Activated T-cell treated with anti-CD3 and anti-CD28 coated beads, Interleukin-2, amount 50 U/mL, for 1 hour (primary cell): Measurements from ENCODE around the gene ZW10.
"Not testable (repeated sequence)": the region's sequence is repeated elsewhere in the genome, so short reads cannot be mapped to it uniquely, and the experiment has no call there.

Experiments used
- DNase-seq: peaks from one replicate; pipeline ENCODE4 v3.0.0-alpha.2; 2020

ZW10 gene

GRCh38 chr11:113736323-113736722 lies 37.2 kb downstream of the ZW10 start:
- DNase-seq, result no peak

DNA sequence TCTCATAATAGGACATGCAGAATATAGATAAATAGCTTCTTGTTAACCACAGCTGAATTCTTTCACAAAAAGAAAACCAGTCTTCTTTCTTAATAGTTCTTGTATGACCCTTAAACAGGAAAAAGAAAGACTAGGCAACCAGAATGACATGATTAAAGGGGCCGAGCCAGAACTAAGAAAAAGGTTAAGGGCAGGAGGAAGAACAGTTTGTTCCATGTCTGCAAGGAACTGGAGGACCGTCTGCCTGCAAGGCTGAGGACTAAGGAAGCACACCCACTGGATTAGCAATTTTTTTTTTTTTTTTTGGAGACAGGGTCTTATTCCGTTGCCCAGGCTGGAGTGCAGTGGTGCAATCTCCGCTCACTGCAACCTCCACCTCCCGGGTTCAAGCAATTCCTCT lies 41.4 kb downstream of the ZW10 start:
- DNase-seq, result no peak

DNA sequence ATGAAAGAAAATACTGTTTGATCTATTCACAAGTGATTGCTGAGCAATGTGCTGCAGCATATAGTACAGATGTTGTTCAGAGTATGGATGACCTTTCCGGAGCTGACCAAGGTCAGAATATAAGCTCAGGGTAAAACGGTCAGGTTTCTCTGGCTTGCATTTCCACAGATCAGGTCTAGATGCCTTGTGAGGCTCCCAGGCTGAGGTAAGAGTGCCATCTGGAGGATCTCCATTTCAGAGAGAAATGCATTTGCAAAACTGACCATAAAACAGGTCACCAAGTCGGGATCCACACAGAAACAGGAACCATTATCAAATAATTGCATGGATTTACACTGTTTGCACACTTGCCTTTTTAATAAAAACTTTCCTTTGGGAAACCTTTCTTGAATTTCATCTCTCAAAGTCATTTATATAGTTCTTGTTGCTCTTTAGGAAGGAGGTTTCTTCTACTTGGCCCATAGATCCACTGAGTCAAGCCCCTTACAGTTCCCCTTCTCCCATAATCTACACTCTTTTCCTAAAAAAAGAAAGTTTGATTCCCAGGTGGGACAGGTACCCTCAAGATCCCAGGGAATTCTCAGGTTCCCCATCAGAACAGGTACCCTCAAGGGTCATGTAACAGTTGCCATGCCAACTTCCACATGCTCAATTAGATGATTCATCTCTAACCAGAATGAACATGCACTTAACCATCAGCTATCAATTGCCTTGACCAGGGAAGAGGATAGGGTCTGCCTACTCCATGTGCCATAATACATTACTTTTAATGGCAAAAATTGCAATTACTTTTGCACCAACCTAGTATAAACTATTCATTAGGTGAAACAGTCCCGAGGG lies 42.4 kb downstream of the ZW10 start:
- DNase-seq, result no peak

GRCh38 chr11:113729456-113729855 lies 44.0 kb downstream of the ZW10 start:
- DNase-seq, result no peak

GRCh38 chr11:113728814-113729213 lies 44.7 kb downstream of the ZW10 start:
- DNase-seq, result no peak

DNA sequence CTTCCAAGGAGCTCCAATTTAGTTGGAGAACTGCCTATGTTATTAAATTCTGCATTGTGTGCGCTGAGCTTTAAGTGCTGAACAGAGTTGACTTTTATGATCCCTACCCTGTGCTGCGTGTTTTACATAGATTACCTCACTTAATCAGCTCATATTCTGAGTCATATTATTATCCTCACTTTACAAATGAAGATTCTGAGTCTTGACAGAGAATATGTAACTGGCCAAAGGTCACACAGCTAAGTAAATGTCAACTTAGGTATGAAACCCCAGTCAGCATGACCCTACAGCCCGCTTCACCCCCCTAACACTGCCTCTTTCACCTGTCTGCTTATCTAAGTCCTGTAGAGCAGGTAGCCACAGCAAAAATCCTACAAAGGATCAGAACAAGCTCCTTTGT lies 47.6 kb downstream of the ZW10 start:
- DNase-seq, result no peak

DNA sequence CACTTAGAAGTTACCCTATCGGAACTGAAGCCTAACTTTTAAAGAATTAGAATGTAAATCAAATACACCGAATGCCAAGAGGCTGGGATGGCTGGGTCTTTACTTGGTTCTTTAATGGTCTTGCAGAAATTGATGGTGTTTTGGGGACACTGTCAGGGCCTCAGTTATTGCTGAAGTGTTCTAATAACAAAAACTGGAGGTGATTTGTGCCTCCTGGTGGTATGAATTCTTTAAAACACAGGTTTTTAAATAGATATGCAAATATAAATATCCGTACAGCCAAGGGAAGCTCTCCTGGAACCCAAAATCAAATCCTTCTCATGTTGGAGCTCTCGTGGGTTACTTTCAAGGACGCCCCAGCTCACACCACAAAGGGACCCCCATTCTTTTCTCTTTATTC lies 48.1 kb downstream of the ZW10 start:
- no peak for DNase-seq

GRCh38 chr11:113724778-113725177 lies 48.7 kb downstream of the ZW10 start:
- DNase-seq, result no peak

GRCh38 chr11:113723787-113724186 lies 49.7 kb downstream of the ZW10 start:
- DNase-seq, result no peak

DNA sequence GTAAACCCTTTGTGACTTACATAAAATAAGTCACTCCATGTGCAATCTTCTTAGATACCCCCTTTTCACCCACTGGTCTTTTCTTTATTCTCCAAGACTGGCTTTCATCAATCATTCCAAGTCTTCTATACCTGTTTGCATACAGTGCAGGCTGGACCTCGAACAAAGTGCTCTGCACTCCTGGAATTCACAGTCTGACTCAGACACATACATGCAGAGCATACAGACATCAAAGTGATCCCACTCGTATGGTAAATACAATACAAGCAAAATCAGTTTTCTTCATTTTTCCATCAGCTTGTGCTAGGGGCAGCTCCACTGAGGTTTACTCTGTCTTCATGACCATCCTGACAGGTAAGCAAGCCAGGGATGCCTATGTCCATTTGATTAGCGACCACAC lies 50.6 kb downstream of the ZW10 start:
- no peak for DNase-seq

GRCh38 chr11:113722221-113722620 lies 51.3 kb downstream of the ZW10 start:
- no peak for DNase-seq

DNA sequence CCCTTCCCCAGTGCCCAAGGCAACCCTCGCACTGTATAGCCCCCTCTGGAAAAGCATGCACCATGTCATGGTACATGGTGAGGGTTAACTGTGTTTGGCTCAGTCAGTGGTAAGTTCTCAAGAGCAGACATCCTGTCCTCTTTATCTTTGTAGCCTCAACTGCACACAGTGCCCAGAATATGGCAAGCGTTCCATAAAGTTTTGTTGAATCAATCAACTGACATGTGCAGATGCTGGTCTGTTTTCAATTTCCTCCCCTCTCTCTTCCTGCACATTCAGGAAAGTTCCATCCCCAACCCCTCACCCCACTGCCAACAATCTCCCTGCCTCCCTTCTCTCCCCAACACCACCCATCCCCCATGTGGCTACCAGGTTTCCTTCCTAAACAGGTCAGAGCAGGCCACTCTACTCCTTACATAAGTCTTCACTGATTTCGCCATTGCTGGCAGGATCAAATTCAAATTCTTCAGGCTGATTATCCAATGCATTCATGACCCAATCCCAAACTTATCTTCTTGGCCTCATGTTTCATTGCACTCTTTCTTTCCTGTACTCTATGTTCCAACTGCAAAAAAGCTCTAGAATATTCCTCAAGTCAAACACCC lies 51.9 kb downstream of the ZW10 start:
- no peak for DNase-seq

GRCh38 chr11:113720478-113720877 lies 53.0 kb downstream of the ZW10 start:
- DNase-seq, result not testable (repeated sequence)

GRCh38 chr11:113715882-113716625 lies 57.4 kb downstream of the ZW10 start:
- DNase-seq, result no peak

- no peak for DNase-seq
Observed at GRCh38 chr11:113715273-113715672, 58.2 kb downstream of the ZW10 start.

- DNase-seq, result no peak
Observed at GRCh38 chr11:113710989-113711388, 62.5 kb downstream of the ZW10 start.

- DNase-seq, result no peak
Observed at GRCh38 chr11:113705871-113706655, 67.4 kb downstream of the ZW10 start, which contains the start of gene TMPRSS5. Gene TMPRSS5 (minus strand): TSS chr11:113706308. CDS start chr11:113706224, 84 bp downstream.

GRCh38 chr11:113703551-113703950 lies 69.9 kb downstream of the ZW10 start:
- not testable (repeated sequence) for DNase-seq

DNA sequence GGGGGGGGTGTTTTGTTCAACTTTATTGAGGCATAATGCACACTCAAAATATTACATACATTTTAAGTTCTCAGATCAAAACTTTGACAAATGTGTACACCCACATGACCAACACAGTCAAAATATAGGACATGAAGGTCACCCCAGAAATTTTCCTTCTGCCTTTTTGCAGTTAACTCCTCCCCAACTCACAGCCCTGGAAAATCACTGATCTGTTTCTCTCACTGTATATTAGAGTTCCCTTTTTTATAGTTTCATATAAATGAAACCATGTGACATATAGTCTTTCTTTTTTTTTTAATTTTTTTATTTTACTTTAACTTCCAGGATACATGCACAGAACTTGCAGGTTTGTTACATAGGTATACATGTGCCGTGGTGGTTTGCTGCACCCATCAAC lies 72.0 kb downstream of the ZW10 start:
- no peak for DNase-seq

DNA sequence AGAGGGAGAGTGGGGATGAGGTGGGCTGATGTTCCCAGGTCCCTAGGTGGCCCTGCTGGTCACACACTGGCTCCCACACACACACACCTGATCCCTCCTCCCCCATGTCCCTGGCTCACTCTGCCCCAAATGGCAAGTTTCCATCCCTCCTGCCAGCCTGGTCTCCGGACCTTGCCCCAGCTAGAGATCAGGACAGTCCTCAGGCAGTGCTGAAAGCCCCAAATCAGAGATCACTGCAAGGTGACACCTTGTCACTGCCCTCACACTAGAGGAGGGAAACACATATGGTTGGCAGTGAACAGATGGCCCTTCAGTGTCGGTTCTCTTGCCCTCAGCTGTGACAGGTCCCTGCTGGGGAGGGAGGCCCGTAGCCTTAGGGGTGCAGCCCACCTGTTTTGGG lies 75.0 kb downstream of the ZW10 start:
- DNase-seq, result no peak

GRCh38 chr11:113697756-113698407 lies 75.6 kb downstream of the ZW10 start:
- DNase-seq, result no peak

GRCh38 chr11:113697111-113697510 lies 76.4 kb downstream of the ZW10 start:
- DNase-seq, result no peak
